Ishikawa (cell line): ENCODE results near the gene KIAA0825.

Experiments
- CEBPB ChIP-seq: IDR thresholded peaks from 2 replicates; pipeline ENCODE4 v1.6.1; 2012
- CREB1 ChIP-seq: IDR thresholded peaks from 2 replicates; pipeline ENCODE4 v1.6.1; 2012; ENCODE audit warnings: low read depth
- EGR1 ChIP-seq: IDR thresholded peaks from 2 replicates; pipeline ENCODE4 v1.6.1; 2012
- EP300 ChIP-seq: IDR thresholded peaks from 2 replicates; pipeline ENCODE4 v1.6.1; 2012; ENCODE audit warnings: borderline replicate concordance
- FOXM1 ChIP-seq: IDR thresholded peaks from 2 replicates; pipeline ENCODE4 v1.6.1; 2012; ENCODE audit warnings: low read depth, borderline replicate concordance
- NFIC ChIP-seq: IDR thresholded peaks from 2 replicates; pipeline ENCODE4 v1.6.1; 2012
- RAD21 ChIP-seq: IDR thresholded peaks from 2 replicates; pipeline ENCODE4 v1.6.1; 2012; ENCODE audit warnings: low read depth
- REST ChIP-seq: IDR thresholded peaks from 2 replicates; pipeline ENCODE4 v1.6.1; 2012; ENCODE audit warnings: low read depth, mild to moderate bottlenecking
- TAF1 ChIP-seq: IDR thresholded peaks from 2 replicates; pipeline ENCODE4 v1.6.1; 2012; ENCODE audit warnings: low read depth, mild to moderate bottlenecking
- TCF12 ChIP-seq: IDR thresholded peaks from 2 replicates; pipeline ENCODE4 v1.6.1; 2012; ENCODE audit warnings: low read depth
- TEAD4 ChIP-seq: IDR thresholded peaks from 2 replicates; pipeline ENCODE4 v1.6.1; 2012
- YY1 ChIP-seq: IDR thresholded peaks from 2 replicates; pipeline ENCODE4 v1.6.1; 2012; ENCODE audit warnings: low read depth
- ZBTB7A ChIP-seq: IDR thresholded peaks from 2 replicates; pipeline ENCODE4 v1.6.1; 2012; ENCODE audit warnings: low read depth
- TF ChIP-seq, protein P1 (sequence below): IDR thresholded peaks from 2 replicates; pipeline ENCODE4 v1.6.1; 2012

- no peak for TF ChIP-seq FOXM1
- no peak for TF ChIP-seq EP300
- TF ChIP-seq CEBPB: no peak
- TF ChIP-seq ZBTB7A: no peak
- TF ChIP-seq CREB1: no peak
- TF ChIP-seq TEAD4: no peak
- TF ChIP-seq YY1: no peak
- no peak for TF ChIP-seq RAD21
- TF ChIP-seq EGR1: no peak
- TF ChIP-seq NFIC: no peak
- TF ChIP-seq, protein P1, sequence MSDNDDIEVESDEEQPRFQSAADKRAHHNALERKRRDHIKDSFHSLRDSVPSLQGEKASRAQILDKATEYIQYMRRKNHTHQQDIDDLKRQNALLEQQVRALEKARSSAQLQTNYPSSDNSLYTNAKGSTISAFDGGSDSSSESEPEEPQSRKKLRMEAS: no peak
- TF ChIP-seq TCF12: no peak
- no peak for TF ChIP-seq TAF1
- no peak for TF ChIP-seq REST
Observed at GRCh38 chr5:94621763-94622162, 3.4 kb upstream of the KIAA0825 start.
